ENCODE measurements around the gene RANBP3. TPM values are rescaled to one million over a fixed set of nuclear protein-coding genes. Genes with fewer than 3 reads are reported as not detected.
"Not testable (repeated sequence)": the region's sequence is repeated elsewhere in the genome, so short reads cannot be mapped to it uniquely, and the experiment has no call there.

The RANBP3 gene
- total and polyA plus RNA-seq, 2 of the 8 experiments (the other 6 are each of a cell fraction or from before 2014, with no cell fraction given), result 95.4 to 122 TPM

DNA sequence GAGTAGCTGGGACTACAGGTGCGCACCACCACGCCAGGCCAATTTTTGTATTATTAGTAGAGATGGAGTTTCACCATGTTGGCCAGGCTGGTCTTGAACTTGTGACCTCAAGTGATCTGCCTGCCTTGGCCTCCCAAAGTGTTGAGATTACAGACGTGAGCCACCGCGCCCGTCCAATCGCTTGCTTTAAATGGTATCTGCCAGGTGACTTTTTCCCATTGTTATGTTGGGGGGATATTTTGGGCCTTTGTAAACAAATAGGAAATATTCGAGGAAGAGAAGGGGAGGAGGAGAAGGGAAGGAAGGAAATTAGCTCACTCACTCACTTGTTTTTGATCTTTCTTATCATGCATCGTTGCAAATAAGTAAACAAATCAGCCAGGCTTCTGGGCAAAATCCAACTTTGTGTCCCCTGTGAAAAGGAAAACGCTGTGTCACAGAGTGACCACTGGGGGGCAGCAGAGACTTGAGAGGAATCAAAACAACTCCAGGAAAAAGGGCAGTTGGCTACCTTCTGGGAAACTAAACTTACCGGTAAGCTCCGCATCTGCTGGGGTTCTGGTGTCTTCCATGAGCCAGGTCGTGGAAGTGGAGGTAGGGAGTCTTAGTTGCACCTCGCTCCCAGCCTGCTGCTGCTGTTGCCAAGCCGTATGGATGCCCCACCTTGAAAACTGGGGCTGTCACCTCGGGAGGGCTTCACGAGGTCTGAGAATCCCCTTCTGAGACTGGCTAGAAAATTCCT, 9.3 kb upstream of the RANBP3 start (continued):
- no peak for TF ChIP-seq TAF1 (IDR thresholded peaks at IDR 0.05; ENCODE audit: low read depth, low read length)

DNA sequence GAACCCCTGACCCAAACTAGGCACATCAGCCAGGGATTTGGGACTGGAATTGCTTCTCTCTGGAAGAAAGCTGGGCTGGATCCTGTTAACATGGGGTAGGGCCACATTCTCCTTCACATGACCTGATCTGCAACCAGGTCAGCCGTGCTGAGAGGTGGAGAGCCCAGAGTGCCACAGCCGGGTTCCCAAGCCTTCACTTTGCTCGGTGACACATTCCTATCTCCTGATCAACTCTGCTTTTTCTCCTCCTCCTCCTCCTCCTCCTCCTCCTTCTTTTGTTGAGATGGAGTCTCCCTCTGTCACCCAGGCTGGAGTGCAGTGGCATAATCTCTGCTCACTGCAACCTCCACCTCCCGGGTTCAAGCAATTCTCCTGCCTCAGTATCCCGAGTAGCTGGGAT, 7.9 kb upstream of the RANBP3 start:
- not testable (repeated sequence) for H3K4ac ChIP-seq (replicated peaks; ENCODE audit: insufficient read length, low read depth, low read length); H3K79me1 ChIP-seq (ENCODE audit: low read depth, low read length); H2AK5ac ChIP-seq (ENCODE audit: low read depth, low read length); H3K18ac ChIP-seq (ENCODE audit: extremely low read depth, low read length); H3K9me3 ChIP-seq (ENCODE audit: insufficient read depth in 2 of 2, low read depth in 1 of 2, low read length in 1 of 2); H4K5ac ChIP-seq (ENCODE audit: insufficient read length, low read depth, low read length); H3K4me2 ChIP-seq (ENCODE audit: insufficient read depth in 1 of 2, low read depth in 2 of 2, low read length in 2 of 2); H3K23me2 ChIP-seq (ENCODE audit: low read depth, low read length); H3K9ac ChIP-seq (replicated peaks in 1 of 4; ENCODE audit: extremely low read depth in 1 of 4, low read depth in 3 of 4, low read length in 3 of 4); H2AFZ ChIP-seq (ENCODE audit: low read length); H3K4me3 ChIP-seq (ENCODE audit: extremely low read depth in 1 of 4, insufficient read depth in 2 of 4, low read depth in 3 of 4, low read length in 4 of 4); H2BK5ac ChIP-seq (ENCODE audit: low read depth, low read length); H4K8ac ChIP-seq (ENCODE audit: extremely low read depth, insufficient read depth, low read length); H2BK20ac ChIP-seq (ENCODE audit: low read length); H4K91ac ChIP-seq (replicated peaks; ENCODE audit: insufficient read length, low read length); H3K23ac ChIP-seq (ENCODE audit: insufficient read length); H3K14ac ChIP-seq (ENCODE audit: insufficient read length); H3K79me2 ChIP-seq (ENCODE audit: control insufficient read depth in 1 of 2, insufficient read depth in 2 of 2, low read length in 2 of 2); H3K36me3 ChIP-seq (ENCODE audit: control insufficient read depth in 2 of 4, insufficient read depth in 4 of 4, low read length in 3 of 4); H2BK12ac ChIP-seq (ENCODE audit: low read depth, low read length); H3K56ac ChIP-seq (replicated peaks; ENCODE audit: insufficient read length, low read depth, low read length); H3K27me3 ChIP-seq (replicated peaks in 1 of 4; ENCODE audit: control insufficient read depth in 3 of 4, extremely low read depth in 1 of 4, insufficient read depth in 3 of 4, low read length in 3 of 4); DNase-seq (ENCODE audit: low read depth in 1 of 2, low spot score in 2 of 2); H3K4me1 ChIP-seq (replicated peaks in 1 of 4; ENCODE audit: control insufficient read depth in 3 of 4, insufficient read depth in 4 of 4, low read length in 3 of 4); H2BK120ac ChIP-seq (replicated peaks; ENCODE audit: low read depth, low read length); H4K20me1 ChIP-seq (replicated peaks in 1 of 2; ENCODE audit: control insufficient read depth in 1 of 2, insufficient read depth in 2 of 2, low read length in 2 of 2); FAIRE-seq; H3K27ac ChIP-seq (ENCODE audit: low read depth, low read length); H2BK15ac ChIP-seq (ENCODE audit: low read length)
- CTCF ChIA-PET (ENCODE audit: partially characterized antibody), result interaction anchor here (0.6 to 13.2 kb wide), 7 partner anchors 9 to 532 kb away, joined by 3 to 306 read pairs (median 4); no protein-coding TSS in a partner anchor
- POLR2A ChIA-PET (ENCODE audit: partially characterized antibody), result interaction anchor here (1.2 kb wide), 1 partner anchor 8 kb away, joined by 4 read pairs; the partner anchor contains the start of gene RANBP3
- WGBS, 2 experiments (ENCODE audit: extremely low coverage in 1 of 2, insufficient coverage in 1 of 2, insufficient read length in 1 of 2, insufficient replicate concordance in 2 of 2, low coverage in 1 of 2, low lambda C conversion rate in 2 of 2, missing lambda C conversion rate in 1 of 2), result 100% methylated on average over 2 of the region's 5 CpGs; no CpG with 5 or more reads in 1 of the 2 experiments

Measured in H1 (cell line).